Activated naive CD8-positive, alpha-beta T cell treated with anti-CD3 and anti-CD28 coated beads, Interleukin-2, amount 50 U/mL, for 24 hours (primary cell): ENCODE measurements around the gene CPLANE1.
A peak's percentile ranks its signal among the peaks of the same experiment; 100 is the strongest.
"Not testable (repeated sequence)": the region's sequence is repeated elsewhere in the genome, so short reads cannot be mapped to it uniquely, and the experiment has no call there.

Experiments used
- ATAC-seq: fragments of 150-1000 bp; cut with Tn5 transposase; one replicate; pipeline ENCODE4 v1.10.0; 2021
- DNase-seq: peaks from one replicate; pipeline ENCODE4 v3.0.0; 2021
- H3K27ac Mint-ChIP-seq: one replicate; pipeline ENCODE4 v1.8.0; 2021; ENCODE audit warnings: mild to moderate bottlenecking, mixed read lengths
- H3K27me3 Mint-ChIP-seq: one replicate; pipeline ENCODE4 v1.8.0; 2021; ENCODE audit warnings: mixed read lengths
- H3K36me3 Mint-ChIP-seq: one replicate; pipeline ENCODE4 v1.8.0; 2021; ENCODE audit warnings: low read depth, mixed read lengths
- H3K4me1 Mint-ChIP-seq: one replicate; pipeline ENCODE4 v1.8.0; 2021; ENCODE audit warnings: mixed read lengths
- H3K4me3 Mint-ChIP-seq: one replicate; pipeline ENCODE4 v1.8.0; 2021; ENCODE audit warnings: mild to moderate bottlenecking, moderate library complexity, mixed read lengths
- H3K9me3 Mint-ChIP-seq: one replicate; pipeline ENCODE4 v1.8.0; 2021; ENCODE audit warnings: mixed read lengths

The CPLANE1 gene

GRCh38 chr5:37248970-37249814, at the start of gene CPLANE1:
Gene CPLANE1, minus strand, starts transcription at chr5:37249376. Its CDS starts 1,678 bp downstream, at chr5:37247698.
- H3K27ac Mint-ChIP-seq = peak within 1 kb of the TSS; percentile 71
- DNase-seq = peak; percentile 70
- peak within 1 kb of the TSS; percentile 80 for H3K4me3 Mint-ChIP-seq
- H3K9me3 Mint-ChIP-seq = peaks cover under 1% of the 10 kb centered on the region
- ATAC-seq = peak; percentile 88
- peaks cover 12% of the 10 kb centered on the region for H3K4me1 Mint-ChIP-seq
- H3K36me3 Mint-ChIP-seq = no peaks in the 10 kb centered on the region
- H3K27me3 Mint-ChIP-seq = no peaks in the 10 kb centered on the region

- not testable (repeated sequence) for DNase-seq, H3K9me3 Mint-ChIP-seq, ATAC-seq, H3K4me1 Mint-ChIP-seq, H3K4me3 Mint-ChIP-seq, H3K27ac Mint-ChIP-seq, H3K27me3 Mint-ChIP-seq
- H3K36me3 Mint-ChIP-seq = peaks cover 46% of the 10 kb centered on the region
Measured at GRCh38 chr5:37296313-37296712, 47.1 kb upstream of the CPLANE1 start.

- no peak overlapping the region for H3K27ac Mint-ChIP-seq
- peaks cover 39% of the 10 kb centered on the region for H3K9me3 Mint-ChIP-seq
- no peaks in the 10 kb centered on the region for H3K4me1 Mint-ChIP-seq
- H3K27me3 Mint-ChIP-seq = peaks cover 2% of the 10 kb centered on the region
- H3K4me3 Mint-ChIP-seq = no peak overlapping the region
- DNase-seq (peak; percentile 10), ATAC-seq (no peak)
- H3K36me3 Mint-ChIP-seq = peaks cover 10% of the 10 kb centered on the region
Measured at GRCh38 chr5:37283214-37283820, 34.1 kb upstream of the CPLANE1 start.

- no peak overlapping the region for H3K4me3 Mint-ChIP-seq
- H3K27me3 Mint-ChIP-seq = no peaks in the 10 kb centered on the region
- no peak overlapping the region for H3K27ac Mint-ChIP-seq
Measured at GRCh38 chr5:37275511-37275910, 26.3 kb upstream of the CPLANE1 start.

GRCh38 chr5:37272511-37272910, 23.3 kb upstream of the CPLANE1 start:
- Mint-ChIP-seq H3K9me3 (peaks cover 13% of the 10 kb centered on the region), H3K27ac (no peak overlapping the region), H3K4me1 (no peaks in the 10 kb centered on the region), H3K36me3 (no peaks in the 10 kb centered on the region), H3K27me3 (no peaks in the 10 kb centered on the region), H3K4me3 (no peak overlapping the region)
- DNase-seq (no peak), ATAC-seq (no peak)

More at GRCh38 chr5:37275511-37275910, 26.3 kb upstream of the CPLANE1 start:
- no peaks in the 10 kb centered on the region for H3K36me3 Mint-ChIP-seq
- H3K9me3 Mint-ChIP-seq = peaks cover 18% of the 10 kb centered on the region
- H3K4me1 Mint-ChIP-seq = no peaks in the 10 kb centered on the region
- DNase-seq (no peak), ATAC-seq (no peak)

- H3K4me3 Mint-ChIP-seq, H3K27ac Mint-ChIP-seq, H3K27me3 Mint-ChIP-seq, ATAC-seq, H3K36me3 Mint-ChIP-seq, H3K4me1 Mint-ChIP-seq, DNase-seq: not testable (repeated sequence)
- H3K9me3 Mint-ChIP-seq = peaks cover 13% of the 10 kb centered on the region
Measured at GRCh38 chr5:37268100-37268499, 18.9 kb upstream of the CPLANE1 start.

GRCh38 chr5:37255774-37256358, 6.7 kb upstream of the CPLANE1 start:
- H3K4me1 Mint-ChIP-seq = no peaks in the 10 kb centered on the region
- H3K27me3 Mint-ChIP-seq = no peaks in the 10 kb centered on the region
- H3K9me3 Mint-ChIP-seq = peaks cover 5% of the 10 kb centered on the region
- no peak for DNase-seq
- ATAC-seq = no peak
- H3K4me3 Mint-ChIP-seq = no peak overlapping the region
- H3K36me3 Mint-ChIP-seq = no peaks in the 10 kb centered on the region
- H3K27ac Mint-ChIP-seq = no peak overlapping the region

- Mint-ChIP-seq H3K27me3 (no peaks in the 10 kb centered on the region), H3K4me3 (no peak overlapping the region), H3K9me3 (peaks cover 5% of the 10 kb centered on the region), H3K27ac (no peak overlapping the region), H3K36me3 (no peaks in the 10 kb centered on the region), H3K4me1 (peaks cover 2% of the 10 kb centered on the region)
- no peak for DNase-seq
- no peak for ATAC-seq
Measured at GRCh38 chr5:37254581-37254980, 5.4 kb upstream of the CPLANE1 start.

GRCh38 chr5:37251665-37252064, 2.5 kb upstream of the CPLANE1 start:
- Mint-ChIP-seq H3K4me1 (peaks cover 12% of the 10 kb centered on the region), H3K4me3 (no peak overlapping the region), H3K36me3 (no peaks in the 10 kb centered on the region), H3K27me3 (no peaks in the 10 kb centered on the region), H3K9me3 (peaks cover 5% of the 10 kb centered on the region), H3K27ac (no peak overlapping the region)
- DNase-seq (no peak), ATAC-seq (no peak)

- H3K4me3 Mint-ChIP-seq = peak overlapping the region; percentile 80
- H3K9me3 Mint-ChIP-seq = peaks cover 5% of the 10 kb centered on the region
- no peaks in the 10 kb centered on the region for H3K27me3 Mint-ChIP-seq
- H3K27ac Mint-ChIP-seq = peak overlapping the region; percentile 71
- no peak for ATAC-seq
- no peak for DNase-seq
- peaks cover 12% of the 10 kb centered on the region for H3K4me1 Mint-ChIP-seq
- H3K36me3 Mint-ChIP-seq = no peaks in the 10 kb centered on the region
Measured at GRCh38 chr5:37249815-37250164, 614 bp upstream of the CPLANE1 start.

GRCh38 chr5:37248421-37248969, 681 bp downstream of the CPLANE1 start:
- ATAC-seq (no peak), DNase-seq (peak; percentile 8)
- Mint-ChIP-seq H3K36me3 (no peaks in the 10 kb centered on the region), H3K27ac (peak overlapping the region; percentile 62), H3K4me1 (peaks cover 12% of the 10 kb centered on the region), H3K4me3 (peak overlapping the region; percentile 77), H3K27me3 (no peaks in the 10 kb centered on the region), H3K9me3 (no peaks in the 10 kb centered on the region)

- Mint-ChIP-seq H3K36me3 (no peaks in the 10 kb centered on the region), H3K4me1 (peaks cover 12% of the 10 kb centered on the region), H3K9me3 (no peaks in the 10 kb centered on the region), H3K4me3 (peak overlapping the region; percentile 77), H3K27ac (no peak overlapping the region), H3K27me3 (no peaks in the 10 kb centered on the region)
- no peak for ATAC-seq
- no peak for DNase-seq
Measured at GRCh38 chr5:37247496-37247895, 1.7 kb downstream of the CPLANE1 start.

GRCh38 chr5:37247036-37247435, 2.1 kb downstream of the CPLANE1 start:
- no peak overlapping the region for H3K4me3 Mint-ChIP-seq
- no peaks in the 10 kb centered on the region for H3K36me3 Mint-ChIP-seq
- H3K27me3 Mint-ChIP-seq = no peaks in the 10 kb centered on the region
- ATAC-seq (no peak), DNase-seq (no peak)
- no peaks in the 10 kb centered on the region for H3K9me3 Mint-ChIP-seq
- H3K27ac Mint-ChIP-seq = no peak overlapping the region
- H3K4me1 Mint-ChIP-seq = peaks cover 12% of the 10 kb centered on the region

GRCh38 chr5:37234288-37234687, 14.9 kb downstream of the CPLANE1 start:
- no peaks in the 10 kb centered on the region for H3K4me1 Mint-ChIP-seq
- H3K27ac Mint-ChIP-seq = no peak overlapping the region
- no peak for ATAC-seq
- no peaks in the 10 kb centered on the region for H3K27me3 Mint-ChIP-seq
- H3K4me3 Mint-ChIP-seq = no peak overlapping the region
- no peak for DNase-seq
- peaks cover 43% of the 10 kb centered on the region for H3K36me3 Mint-ChIP-seq
- peaks cover 19% of the 10 kb centered on the region for H3K9me3 Mint-ChIP-seq

- peaks cover 21% of the 10 kb centered on the region for H3K36me3 Mint-ChIP-seq
- ATAC-seq = no peak
Measured at GRCh38 chr5:37226377-37226776, 22.8 kb downstream of the CPLANE1 start.

More at GRCh38 chr5:37226377-37226776, 22.8 kb downstream of the CPLANE1 start:
- DNase-seq = no peak
- no peaks in the 10 kb centered on the region for H3K27me3 Mint-ChIP-seq
- no peaks in the 10 kb centered on the region for H3K9me3 Mint-ChIP-seq
- H3K4me3 Mint-ChIP-seq = no peak overlapping the region
- H3K27ac Mint-ChIP-seq = no peak overlapping the region
- H3K4me1 Mint-ChIP-seq = peaks cover 3% of the 10 kb centered on the region
